GM19351 (cell line): Measurements from ENCODE around the gene KIF18B.
A peak's percentile ranks its signal among the peaks of the same experiment; 100 is the strongest.

Experiments used
- ATAC-seq: cut with Tn5 transposase; IDR thresholded peaks from one replicate; pipeline ENCODE4 v1.9.1; 2021; ENCODE audit warnings: mild to moderate bottlenecking, moderate library complexity; ENCODE audit not compliant: unreplicated experiment

Gene KIF18B

GRCh38 chr17:44921122-44921882 is 26.3 kb downstream of the KIF18B start:
- no peak for ATAC-seq

GRCh38 chr17:44920565-44920940 is 27.0 kb downstream of the KIF18B start:
- ATAC-seq, result no peak

GRCh38 chr17:44919885-44920564 is 27.5 kb downstream of the KIF18B start:
- peak; percentile 63 for ATAC-seq

- ATAC-seq, result no peak
These were observed 28.2 kb downstream of the KIF18B start for GRCh38 chr17:44919411-44919810.

GRCh38 chr17:44918006-44918405 is 29.6 kb downstream of the KIF18B start:
- no peak for ATAC-seq

GRCh38 chr17:44917456-44917855 is 30.1 kb downstream of the KIF18B start:
- no peak for ATAC-seq

- ATAC-seq, result no peak
These were observed 30.8 kb downstream of the KIF18B start for GRCh38 chr17:44916781-44917241.

GRCh38 chr17:44915862-44916780 is 31.5 kb downstream of the KIF18B start:
- no peak for ATAC-seq

GRCh38 chr17:44915321-44915726 is 32.2 kb downstream of the KIF18B start, which contains the start of gene GFAP:
TSS of gene GFAP (minus strand) at chr17:44915500. CDS start at chr17:44915486, 14 bp downstream.
- no peak for ATAC-seq

GRCh38 chr17:44914698-44915271 is 32.8 kb downstream of the KIF18B start:
- no peak for ATAC-seq

- no peak for ATAC-seq
These were observed 33.4 kb downstream of the KIF18B start for GRCh38 chr17:44914148-44914547.

- ATAC-seq, result no peak
These were observed 33.9 kb downstream of the KIF18B start for GRCh38 chr17:44913676-44914075.

- ATAC-seq, result no peak
These were observed 34.6 kb downstream of the KIF18B start for GRCh38 chr17:44912763-44913544.

GRCh38 chr17:44911133-44912001 is 36.2 kb downstream of the KIF18B start:
- no peak for ATAC-seq

- no peak for ATAC-seq
These were observed 37.1 kb downstream of the KIF18B start for GRCh38 chr17:44910231-44911106.

GRCh38 chr17:44909681-44910144 is 37.9 kb downstream of the KIF18B start:
- no peak for ATAC-seq

GRCh38 chr17:44908761-44909326 is 38.7 kb downstream of the KIF18B start:
- ATAC-seq, result no peak
